Astrocyte (in vitro differentiated cells and primary cell): Measurements from ENCODE around the gene HNF4A.

Experiments used
- EZH2 ChIP-seq: IDR thresholded peaks from 2 replicates; pipeline ENCODE4 v1.6.1; 2012; ENCODE audit warnings: mild to moderate bottlenecking, low read length, inconsistent platforms; ENCODE audit not compliant: insufficient read depth
- TF ChIP-seq, protein P1 (sequence below): IDR thresholded peaks from 2 replicates; pipeline ENCODE4 v1.5.1; 2011; ENCODE audit warnings: low read depth, mild to moderate bottlenecking, inconsistent platforms, low read length, moderate library complexity; ENCODE audit not compliant: insufficient read depth

DNA sequence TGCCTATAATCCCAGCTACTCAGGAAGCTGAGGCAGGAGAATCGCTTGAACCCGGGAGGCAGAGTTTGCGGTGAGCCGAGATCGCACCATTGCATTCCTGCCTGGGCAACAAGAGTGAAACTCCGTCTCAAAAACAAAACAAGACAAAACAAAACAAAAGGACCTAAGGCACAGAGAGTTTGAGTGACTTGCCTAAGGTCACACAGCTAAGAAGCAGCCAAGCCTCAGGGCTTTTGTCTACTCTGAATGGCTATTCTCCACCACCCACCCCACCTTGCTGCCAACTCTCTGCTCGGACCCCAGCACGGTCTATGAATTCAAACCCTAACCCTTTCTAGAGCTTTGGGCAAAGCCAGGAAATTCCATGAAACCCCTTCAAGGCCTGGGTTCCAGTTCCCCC, 101.1 kb downstream of the HNF4A start:
- TF ChIP-seq, protein P1, sequence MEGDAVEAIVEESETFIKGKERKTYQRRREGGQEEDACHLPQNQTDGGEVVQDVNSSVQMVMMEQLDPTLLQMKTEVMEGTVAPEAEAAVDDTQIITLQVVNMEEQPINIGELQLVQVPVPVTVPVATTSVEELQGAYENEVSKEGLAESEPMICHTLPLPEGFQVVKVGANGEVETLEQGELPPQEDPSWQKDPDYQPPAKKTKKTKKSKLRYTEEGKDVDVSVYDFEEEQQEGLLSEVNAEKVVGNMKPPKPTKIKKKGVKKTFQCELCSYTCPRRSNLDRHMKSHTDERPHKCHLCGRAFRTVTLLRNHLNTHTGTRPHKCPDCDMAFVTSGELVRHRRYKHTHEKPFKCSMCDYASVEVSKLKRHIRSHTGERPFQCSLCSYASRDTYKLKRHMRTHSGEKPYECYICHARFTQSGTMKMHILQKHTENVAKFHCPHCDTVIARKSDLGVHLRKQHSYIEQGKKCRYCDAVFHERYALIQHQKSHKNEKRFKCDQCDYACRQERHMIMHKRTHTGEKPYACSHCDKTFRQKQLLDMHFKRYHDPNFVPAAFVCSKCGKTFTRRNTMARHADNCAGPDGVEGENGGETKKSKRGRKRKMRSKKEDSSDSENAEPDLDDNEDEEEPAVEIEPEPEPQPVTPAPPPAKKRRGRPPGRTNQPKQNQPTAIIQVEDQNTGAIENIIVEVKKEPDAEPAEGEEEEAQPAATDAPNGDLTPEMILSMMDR: no peak
- no peak for TF ChIP-seq EZH2
